SK-N-SH (cell line): Measurements from ENCODE around the gene SLC5A12. TPM values are rescaled to one million over a fixed set of nuclear protein-coding genes. Genes with fewer than 3 reads are reported as not detected.

Source experiments
- CTCF ChIA-PET: fragments of 300-600, 350-600 bp; formaldehyde crosslinking; extraction: SDS; loops from one replicate; lab custom pipeline; 2021; lab: Yijun Ruan, JAX
- POLR2A ChIA-PET: fragments of 350-600 bp; sonication (Branson Sonifier 250); formaldehyde crosslinking; extraction: SDS; loops from one replicate; lab custom pipeline; 2020; ENCODE audit warnings: antibody characterized with exemption, inconsistent platforms; lab: Yijun Ruan, JAX
- DNase-seq: peaks from one replicate; pipeline ENCODE4 v3.0.0; 2012
- H2AFZ ChIP-seq: fragments of 200-600 bp; sonication (generic); 2 replicates; pipeline ENCODE4 v1.8.1; 2016; ENCODE audit warnings: antibody characterized with exemption, mild to moderate bottlenecking, low read depth
- H3F3A ChIP-seq: fragments of 200-600 bp; sonication (generic); replicated peaks from 2 replicates; pipeline ENCODE3; 2016; ENCODE audit warnings: antibody characterized with exemption, mild to moderate bottlenecking; ENCODE audit not compliant: insufficient read depth
- H3K27ac ChIP-seq, 2 experiments: fragments of 200-500 bp in 1 of 2; fragments of 200-600 bp in 1 of 2; sonication (Bioruptor generic) in 1 of 2; sonication (generic), shearing (Covaris generic) in 1 of 2; 2 replicates each; pipeline versions ENCODE4 v1.5.1 to v1.6.1; 2014 to 2016; ENCODE audit warnings: low read depth in 2 of 2, inconsistent platforms in 1 of 2, low read length in 1 of 2, mild to moderate bottlenecking in 1 of 2, mixed read lengths in 1 of 2
- H3K27me3 ChIP-seq: fragments of 200-600 bp; sonication (generic), shearing (Covaris generic); 2 replicates; pipeline ENCODE4 v1.6.1; 2016; ENCODE audit warnings: mixed run types; ENCODE audit not compliant: insufficient read depth
- H3K36me3 ChIP-seq, 2 experiments: fragments of 200-500 bp in 1 of 2; fragments of 200-600 bp in 1 of 2; sonication (Bioruptor generic) in 1 of 2; sonication (generic) in 1 of 2; replicated peaks in 1 of 2; 2 replicates each; pipeline versions ENCODE3 to v1.5.1; 2014 to 2016; ENCODE audit warnings: low read length in 1 of 2, mild to moderate bottlenecking in 1 of 2; ENCODE audit not compliant: insufficient read depth in 2 of 2, control insufficient read depth in 1 of 2
- H3K4me1 ChIP-seq, 2 experiments: fragments of 200-500 bp in 1 of 2; fragments of 200-600 bp in 1 of 2; sonication (Bioruptor generic) in 1 of 2; sonication (generic), shearing (Covaris generic) in 1 of 2; 2 replicates each; pipeline versions ENCODE4 v1.5.1 to v1.6.1; 2014 to 2016; ENCODE audit warnings: low read depth in 1 of 2, low read length in 1 of 2, mixed run types in 1 of 2; ENCODE audit not compliant: insufficient read depth in 2 of 2, control insufficient read depth in 1 of 2
- H3K4me2 ChIP-seq: fragments of 200-600 bp; sonication (generic), shearing (Covaris generic); 2 replicates; pipeline ENCODE4 v1.6.1; 2017; ENCODE audit warnings: mixed run types
- H3K4me3 ChIP-seq, 2 experiments: fragments of 200-500 bp in 1 of 2; fragments of 200-600 bp in 1 of 2; sonication (Bioruptor generic) in 1 of 2; sonication (generic), shearing (Covaris generic) in 1 of 2; 2 replicates each; pipeline versions ENCODE4 v1.5.1 to v1.8.1; 2014 to 2016; ENCODE audit warnings: low read depth in 2 of 2, inconsistent platforms in 1 of 2, low read length in 1 of 2, mild to moderate bottlenecking in 1 of 2, mixed read lengths in 1 of 2, moderate library complexity in 1 of 2
- H3K79me2 ChIP-seq: fragments of 200-600 bp; sonication (generic); 2 replicates; pipeline ENCODE4 v1.8.1; 2017; ENCODE audit warnings: mild to moderate bottlenecking; ENCODE audit not compliant: insufficient read depth
- H3K9ac ChIP-seq: fragments of 200-600 bp; sonication (generic); 2 replicates; pipeline ENCODE4 v1.6.1; 2017; ENCODE audit warnings: mixed run types
- H3K9me2 ChIP-seq: fragments of 200-600 bp; sonication (generic); 2 replicates; pipeline ENCODE4 v1.6.1; 2017; ENCODE audit warnings: mixed run types
- H3K9me3 ChIP-seq: fragments of 200-600 bp; sonication (generic); 2 replicates; pipeline ENCODE4 v1.6.1; 2017; ENCODE audit warnings: mixed run types, mild to moderate bottlenecking, moderate library complexity
- H4K20me1 ChIP-seq: fragments of 200-600 bp; sonication (generic); 2 replicates; pipeline ENCODE4 v1.6.1; 2017; ENCODE audit warnings: mild to moderate bottlenecking, mixed run types; ENCODE audit not compliant: insufficient read depth
- CHD2 ChIP-seq: fragments of 150-350 bp; IDR thresholded peaks from 2 replicates; pipeline ENCODE4 v1.6.1; 2018; ENCODE audit warnings: low read length; ENCODE audit not compliant: partially characterized antibody
- ELF1 ChIP-seq: IDR thresholded peaks from 2 replicates; pipeline ENCODE4 v1.4.0; 2012
- EP300 ChIP-seq, 2 experiments: IDR thresholded peaks; 2 replicates each; pipeline versions ENCODE4 v1.4.0 to v1.6.1; 2012; ENCODE audit warnings: borderline replicate concordance in 1 of 2, low read depth in 1 of 2, low read length in 1 of 2
- EZH2phosphoT487 ChIP-seq: fragments of 200-600 bp; sonication (generic); IDR thresholded peaks from 2 replicates; pipeline ENCODE4 v1.6.1; 2017; ENCODE audit warnings: low read depth, mixed run types, mild to moderate bottlenecking, antibody characterized with exemption, moderate library complexity, borderline replicate concordance
- FOSL2 ChIP-seq: IDR thresholded peaks from 2 replicates; pipeline ENCODE4 v1.4.0; 2012; ENCODE audit warnings: low read depth, mild to moderate bottlenecking, moderate library complexity, borderline replicate concordance
- FOXM1 ChIP-seq: IDR thresholded peaks from 2 replicates; pipeline ENCODE4 v1.4.0; 2012; ENCODE audit warnings: low read depth, mild to moderate bottlenecking
- GABPA ChIP-seq: IDR thresholded peaks from 2 replicates; pipeline ENCODE4 v1.4.0; 2012; ENCODE audit warnings: low read depth, mild to moderate bottlenecking
- GATA2 ChIP-seq: sonication (generic); formaldehyde crosslinking; IDR thresholded peaks from 2 replicates; pipeline ENCODE4 v1.5.0; 2020; ENCODE audit warnings: mild to moderate bottlenecking, missing genetic modification reagents
- JUND ChIP-seq: IDR thresholded peaks from 2 replicates; pipeline ENCODE4 v1.4.0; 2012
- NFIC ChIP-seq: IDR thresholded peaks from 2 replicates; pipeline ENCODE4 v1.4.0; 2012; ENCODE audit warnings: borderline replicate concordance
- NRF1 ChIP-seq: IDR thresholded peaks from 2 replicates; pipeline ENCODE4 v1.6.1; 2012; ENCODE audit warnings: low read depth, mild to moderate bottlenecking, low read length
- RAD21 ChIP-seq: IDR thresholded peaks from 2 replicates; pipeline ENCODE4 v1.6.1; 2012; ENCODE audit warnings: mild to moderate bottlenecking, low read length
- SMC3 ChIP-seq: IDR thresholded peaks from 2 replicates; pipeline ENCODE4 v1.6.1; 2012; ENCODE audit warnings: low read depth, low read length, improper control_type of control experiment
- TAF1 ChIP-seq: IDR thresholded peaks from 2 replicates; pipeline ENCODE4 v1.6.1; 2012; ENCODE audit warnings: low read depth, mild to moderate bottlenecking, low read length, moderate library complexity, borderline replicate concordance
- TCF12 ChIP-seq: IDR thresholded peaks from 2 replicates; pipeline ENCODE4 v1.4.0; 2012
- YY1 ChIP-seq: IDR thresholded peaks from 2 replicates; pipeline ENCODE4 v1.4.0; 2012; ENCODE audit warnings: low read depth, mild to moderate bottlenecking
- WGBS: methylation state at CpG from one replicate; pipeline ENCODE4 v1.1.6; 2017; ENCODE audit warnings: low lambda C conversion rate; 5-methylcytosine and 5-hydroxymethylcytosine counted together
- polyA plus RNA-seq, 3 experiments: library from polyadenylated mRNA; depleted of rRNA; stranded (reverse); fragments of >200 nt; gene quantifications; 2 replicates each; pipeline ENCODE4 v1.2.3, GENCODE V29; 2012
- TF ChIP-seq, protein P1 (sequence below): fragments of 200-600 bp; sonication (generic); IDR thresholded peaks from 2 replicates; pipeline ENCODE4 v1.6.1; 2017; ENCODE audit warnings: antibody characterized with exemption, mild to moderate bottlenecking, moderate library complexity
- TF ChIP-seq, protein P2 (sequence below): fragments of 150-350 bp; IDR thresholded peaks from 2 replicates; pipeline ENCODE4 v1.6.1; 2016; ENCODE audit warnings: mild to moderate bottlenecking, low read depth, low read length
- TF ChIP-seq, protein P3 (sequence below): IDR thresholded peaks from 2 replicates; pipeline ENCODE4 v1.4.0; 2012; ENCODE audit warnings: low read depth, borderline replicate concordance
- TF ChIP-seq, protein P4 (sequence below): IDR thresholded peaks from 2 replicates; pipeline ENCODE4 v1.4.0; 2012; ENCODE audit warnings: low read depth, borderline replicate concordance
- TF ChIP-seq, protein P5 (sequence below): fragments of 150-350 bp; IDR thresholded peaks from 2 replicates; pipeline ENCODE4 v1.6.1; 2017; ENCODE audit warnings: antibody characterized with exemption, low read length, low read depth, borderline replicate concordance
- TF ChIP-seq, protein P6 (sequence below): IDR thresholded peaks from 2 replicates; pipeline ENCODE4 v1.4.0; 2012; ENCODE audit warnings: low read depth

SLC5A12 gene
- polyA plus RNA-seq, 1 of the 3 experiments (the other 2 are of a cell fraction): 0.03 TPM

DNA sequence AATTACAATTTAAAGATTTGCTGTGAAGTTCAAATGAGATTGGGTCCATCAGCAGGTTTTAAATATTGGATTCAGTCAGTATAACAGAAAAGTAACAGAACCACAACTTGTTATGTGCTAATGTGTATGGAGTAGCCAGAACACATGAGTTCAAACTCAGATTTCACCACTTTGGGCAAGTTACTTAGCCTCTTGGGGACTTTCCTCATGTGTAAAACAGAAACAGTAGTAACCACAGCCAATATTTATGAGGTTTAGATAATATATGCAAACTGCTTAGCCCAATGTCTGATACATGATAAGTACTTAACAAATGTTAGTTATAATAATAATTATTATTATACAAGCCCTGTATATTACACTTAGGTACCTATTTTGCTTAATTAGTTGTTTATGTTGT lies 21.8 kb upstream of the SLC5A12 start:
- no peaks in the 10 kb centered on the region for H4K20me1 ChIP-seq
- H3K9ac ChIP-seq: no peak overlapping the region
- H3K27ac ChIP-seq: no peak overlapping the region
- no peak overlapping the region for H3K4me3 ChIP-seq
- no peaks in the 10 kb centered on the region for H3F3A ChIP-seq
- TF ChIP-seq, protein P1, sequence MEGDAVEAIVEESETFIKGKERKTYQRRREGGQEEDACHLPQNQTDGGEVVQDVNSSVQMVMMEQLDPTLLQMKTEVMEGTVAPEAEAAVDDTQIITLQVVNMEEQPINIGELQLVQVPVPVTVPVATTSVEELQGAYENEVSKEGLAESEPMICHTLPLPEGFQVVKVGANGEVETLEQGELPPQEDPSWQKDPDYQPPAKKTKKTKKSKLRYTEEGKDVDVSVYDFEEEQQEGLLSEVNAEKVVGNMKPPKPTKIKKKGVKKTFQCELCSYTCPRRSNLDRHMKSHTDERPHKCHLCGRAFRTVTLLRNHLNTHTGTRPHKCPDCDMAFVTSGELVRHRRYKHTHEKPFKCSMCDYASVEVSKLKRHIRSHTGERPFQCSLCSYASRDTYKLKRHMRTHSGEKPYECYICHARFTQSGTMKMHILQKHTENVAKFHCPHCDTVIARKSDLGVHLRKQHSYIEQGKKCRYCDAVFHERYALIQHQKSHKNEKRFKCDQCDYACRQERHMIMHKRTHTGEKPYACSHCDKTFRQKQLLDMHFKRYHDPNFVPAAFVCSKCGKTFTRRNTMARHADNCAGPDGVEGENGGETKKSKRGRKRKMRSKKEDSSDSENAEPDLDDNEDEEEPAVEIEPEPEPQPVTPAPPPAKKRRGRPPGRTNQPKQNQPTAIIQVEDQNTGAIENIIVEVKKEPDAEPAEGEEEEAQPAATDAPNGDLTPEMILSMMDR: no peak
- TF ChIP-seq, protein P2, sequence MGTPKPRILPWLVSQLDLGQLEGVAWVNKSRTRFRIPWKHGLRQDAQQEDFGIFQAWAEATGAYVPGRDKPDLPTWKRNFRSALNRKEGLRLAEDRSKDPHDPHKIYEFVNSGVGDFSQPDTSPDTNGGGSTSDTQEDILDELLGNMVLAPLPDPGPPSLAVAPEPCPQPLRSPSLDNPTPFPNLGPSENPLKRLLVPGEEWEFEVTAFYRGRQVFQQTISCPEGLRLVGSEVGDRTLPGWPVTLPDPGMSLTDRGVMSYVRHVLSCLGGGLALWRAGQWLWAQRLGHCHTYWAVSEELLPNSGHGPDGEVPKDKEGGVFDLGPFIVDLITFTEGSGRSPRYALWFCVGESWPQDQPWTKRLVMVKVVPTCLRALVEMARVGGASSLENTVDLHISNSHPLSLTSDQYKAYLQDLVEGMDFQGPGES: no peak
- no peak for TF ChIP-seq TCF12
- TF ChIP-seq SMC3: no peak
- TF ChIP-seq NFIC: no peak
- no peak for TF ChIP-seq CHD2
- no peak for TF ChIP-seq TAF1
- TF ChIP-seq, protein P3, sequence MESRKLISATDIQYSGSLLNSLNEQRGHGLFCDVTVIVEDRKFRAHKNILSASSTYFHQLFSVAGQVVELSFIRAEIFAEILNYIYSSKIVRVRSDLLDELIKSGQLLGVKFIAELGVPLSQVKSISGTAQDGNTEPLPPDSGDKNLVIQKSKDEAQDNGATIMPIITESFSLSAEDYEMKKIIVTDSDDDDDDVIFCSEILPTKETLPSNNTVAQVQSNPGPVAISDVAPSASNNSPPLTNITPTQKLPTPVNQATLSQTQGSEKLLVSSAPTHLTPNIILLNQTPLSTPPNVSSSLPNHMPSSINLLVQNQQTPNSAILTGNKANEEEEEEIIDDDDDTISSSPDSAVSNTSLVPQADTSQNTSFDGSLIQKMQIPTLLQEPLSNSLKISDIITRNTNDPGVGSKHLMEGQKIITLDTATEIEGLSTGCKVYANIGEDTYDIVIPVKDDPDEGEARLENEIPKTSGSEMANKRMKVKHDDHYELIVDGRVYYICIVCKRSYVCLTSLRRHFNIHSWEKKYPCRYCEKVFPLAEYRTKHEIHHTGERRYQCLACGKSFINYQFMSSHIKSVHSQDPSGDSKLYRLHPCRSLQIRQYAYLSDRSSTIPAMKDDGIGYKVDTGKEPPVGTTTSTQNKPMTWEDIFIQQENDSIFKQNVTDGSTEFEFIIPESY: no peak
- no peak for DNase-seq
- no peaks in the 10 kb centered on the region for H3K27me3 ChIP-seq
- no peaks in the 10 kb centered on the region for H3K79me2 ChIP-seq
- H3K4me2 ChIP-seq: no peak overlapping the region
- CTCF ChIA-PET: interaction anchor here (1.5 kb wide), 1 partner anchor 416 kb away, joined by 6 read pairs; no protein-coding TSS in a partner anchor
- H3K36me3 ChIP-seq: no peaks in the 10 kb centered on the region
- no peaks in the 10 kb centered on the region for H3K9me3 ChIP-seq
- H3K4me1 ChIP-seq: no peaks in the 10 kb centered on the region
- POLR2A ChIA-PET: no interaction called here
- no peak overlapping the region for H2AFZ ChIP-seq
- no peaks in the 10 kb centered on the region for H3K9me2 ChIP-seq

DNA sequence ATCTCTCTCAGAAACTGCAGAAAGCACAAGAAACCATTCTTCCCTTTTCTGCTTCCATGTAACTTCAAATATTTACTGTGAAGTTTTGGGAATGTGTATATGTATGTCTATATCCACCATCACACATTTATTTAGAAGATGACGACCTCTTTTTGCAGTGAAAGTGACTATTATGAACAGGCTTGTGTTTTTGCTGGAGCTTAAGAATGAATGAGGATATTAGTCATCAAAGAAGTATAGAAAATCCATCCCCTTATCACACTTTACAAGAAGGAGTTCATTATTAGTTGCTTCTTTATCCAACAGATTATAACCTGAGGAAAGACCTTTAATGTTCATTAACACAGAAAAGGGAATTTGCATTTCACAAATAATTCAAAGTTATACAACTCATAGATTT lies 21.1 kb upstream of the SLC5A12 start:
- H3K9me2 ChIP-seq: no peaks in the 10 kb centered on the region
- H3K4me3 ChIP-seq: no peak overlapping the region
- no peak overlapping the region for H3K9ac ChIP-seq
- no peak overlapping the region for H3K27ac ChIP-seq
- H2AFZ ChIP-seq: no peak overlapping the region
- no peaks in the 10 kb centered on the region for H4K20me1 ChIP-seq
- no peaks in the 10 kb centered on the region for H3K79me2 ChIP-seq
- no peak overlapping the region for H3K4me2 ChIP-seq
- H3K9me3 ChIP-seq: no peaks in the 10 kb centered on the region
- no peaks in the 10 kb centered on the region for H3K4me1 ChIP-seq
- no peaks in the 10 kb centered on the region for H3F3A ChIP-seq
- CTCF ChIA-PET: interaction anchor here (1.5 kb wide), 1 partner anchor 416 kb away, joined by 6 read pairs; no protein-coding TSS in a partner anchor
- no peak for DNase-seq
- no peaks in the 10 kb centered on the region for H3K36me3 ChIP-seq
- 83% methylated on average over 1 of the region's 1 CpG for WGBS
- POLR2A ChIA-PET: no interaction called here
- no peaks in the 10 kb centered on the region for H3K27me3 ChIP-seq
- TF ChIP-seq YY1 (no peak), FOSL2 (no peak), GABPA (no peak), EP300 (IDR thresholded peaks at IDR 0.05; ENCODE audit: borderline replicate concordance in 1 of 2, low read depth in 1 of 2, low read length in 1 of 2) (no peak), RAD21 (no peak), JUND (no peak), NRF1 (no peak), EZH2phosphoT487 (no peak), NFIC (no peak), CHD2 (no peak), GATA2 (CRISPR knock-in tag) (no peak), ELF1 (no peak), FOXM1 (no peak)
- TF ChIP-seq, protein P4, sequence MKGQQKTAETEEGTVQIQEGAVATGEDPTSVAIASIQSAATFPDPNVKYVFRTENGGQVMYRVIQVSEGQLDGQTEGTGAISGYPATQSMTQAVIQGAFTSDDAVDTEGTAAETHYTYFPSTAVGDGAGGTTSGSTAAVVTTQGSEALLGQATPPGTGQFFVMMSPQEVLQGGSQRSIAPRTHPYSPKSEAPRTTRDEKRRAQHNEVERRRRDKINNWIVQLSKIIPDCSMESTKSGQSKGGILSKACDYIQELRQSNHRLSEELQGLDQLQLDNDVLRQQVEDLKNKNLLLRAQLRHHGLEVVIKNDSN: no peak
- TF ChIP-seq, protein P5, sequence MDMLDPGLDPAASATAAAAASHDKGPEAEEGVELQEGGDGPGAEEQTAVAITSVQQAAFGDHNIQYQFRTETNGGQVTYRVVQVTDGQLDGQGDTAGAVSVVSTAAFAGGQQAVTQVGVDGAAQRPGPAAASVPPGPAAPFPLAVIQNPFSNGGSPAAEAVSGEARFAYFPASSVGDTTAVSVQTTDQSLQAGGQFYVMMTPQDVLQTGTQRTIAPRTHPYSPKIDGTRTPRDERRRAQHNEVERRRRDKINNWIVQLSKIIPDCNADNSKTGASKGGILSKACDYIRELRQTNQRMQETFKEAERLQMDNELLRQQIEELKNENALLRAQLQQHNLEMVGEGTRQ: no peak
- TF ChIP-seq, protein P6, sequence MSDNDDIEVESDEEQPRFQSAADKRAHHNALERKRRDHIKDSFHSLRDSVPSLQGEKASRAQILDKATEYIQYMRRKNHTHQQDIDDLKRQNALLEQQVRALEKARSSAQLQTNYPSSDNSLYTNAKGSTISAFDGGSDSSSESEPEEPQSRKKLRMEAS: no peak
